ENCODE results near the gene RPN2. TPM values are rescaled to one million over a fixed set of nuclear protein-coding genes. Genes with fewer than 3 reads are reported as not detected.

The RPN2 gene
- total RNA-seq, 1 experiment from 2014 or later, result 264 TPM

- DNase-seq (ENCODE audit: low spot score), result no peak
Measured at GRCh38 chr20:37263686-37264085, 84.6 kb downstream of the RPN2 start.

GRCh38 chr20:37265152-37265551 is 86.0 kb downstream of the RPN2 start:
- DNase-seq (ENCODE audit: low spot score), result no peak

DNA sequence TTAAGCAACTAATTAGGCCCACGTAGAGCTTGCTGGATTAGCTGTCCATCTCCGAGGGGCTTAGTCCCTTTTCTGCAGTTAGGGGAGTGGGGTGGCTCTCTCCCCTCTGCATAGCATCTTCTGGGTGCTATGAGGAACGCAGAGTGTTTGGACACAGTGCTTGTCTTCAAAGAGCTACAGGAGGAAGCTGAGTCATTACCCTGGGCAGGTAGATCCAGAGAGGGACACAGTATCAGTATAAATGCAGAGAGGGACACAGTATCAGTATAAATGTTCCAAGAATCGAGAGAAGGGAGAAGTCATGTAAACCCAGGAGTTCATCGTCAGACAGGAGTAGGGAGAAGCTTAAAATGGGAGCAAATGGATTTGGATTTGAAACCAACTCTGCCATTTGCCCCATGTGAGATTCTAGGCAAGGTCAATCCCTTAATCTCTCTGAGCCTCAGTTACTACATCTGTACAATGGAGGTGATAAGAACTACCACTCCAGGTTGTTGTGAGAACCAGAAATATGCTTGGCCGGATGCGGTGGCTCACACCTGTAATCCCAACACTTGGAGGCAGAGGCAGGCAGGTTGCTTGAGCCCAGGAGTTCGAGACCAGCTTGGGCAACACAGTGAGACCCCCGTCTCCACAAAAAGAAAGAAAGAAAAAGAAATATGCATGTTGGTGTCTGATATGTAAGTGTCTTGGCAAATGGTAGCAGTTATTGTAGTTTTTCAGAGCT is 88.0 kb downstream of the RPN2 start:
- no peak for DNase-seq (ENCODE audit: low spot score)

DNA sequence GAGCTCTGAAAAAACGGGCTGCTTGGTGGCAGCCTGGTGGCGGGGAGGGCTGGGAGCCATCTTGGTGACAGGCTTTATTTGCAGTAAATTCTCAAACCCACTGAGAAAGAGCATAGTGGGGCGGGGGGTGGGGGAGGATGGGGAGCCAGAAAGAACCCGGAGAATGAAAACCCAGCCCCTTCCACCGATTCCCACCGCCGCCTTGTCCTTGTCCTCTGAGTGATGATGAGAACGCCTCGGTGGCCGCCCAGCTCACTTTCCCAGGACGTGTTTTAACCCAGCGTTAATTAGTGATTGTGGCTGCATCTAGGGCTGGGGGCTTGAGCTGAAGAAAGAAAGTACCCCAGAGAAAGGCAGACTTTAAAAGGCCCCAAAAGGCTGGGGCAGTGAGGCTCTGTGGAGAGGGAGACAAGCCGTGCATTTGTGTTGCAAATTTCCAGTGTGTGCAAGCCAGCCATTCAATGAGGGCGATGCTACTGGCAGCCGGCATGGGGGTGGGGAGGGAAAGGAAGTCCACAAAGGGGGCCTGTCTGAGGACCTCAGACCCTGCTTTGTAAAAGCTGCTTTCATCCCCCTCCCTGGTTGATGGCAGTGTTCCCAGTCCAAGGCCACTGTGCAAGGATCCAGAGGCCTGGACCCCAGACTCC is 88.7 kb downstream of the RPN2 start:
- no peak for DNase-seq (ENCODE audit: low spot score)

DNA sequence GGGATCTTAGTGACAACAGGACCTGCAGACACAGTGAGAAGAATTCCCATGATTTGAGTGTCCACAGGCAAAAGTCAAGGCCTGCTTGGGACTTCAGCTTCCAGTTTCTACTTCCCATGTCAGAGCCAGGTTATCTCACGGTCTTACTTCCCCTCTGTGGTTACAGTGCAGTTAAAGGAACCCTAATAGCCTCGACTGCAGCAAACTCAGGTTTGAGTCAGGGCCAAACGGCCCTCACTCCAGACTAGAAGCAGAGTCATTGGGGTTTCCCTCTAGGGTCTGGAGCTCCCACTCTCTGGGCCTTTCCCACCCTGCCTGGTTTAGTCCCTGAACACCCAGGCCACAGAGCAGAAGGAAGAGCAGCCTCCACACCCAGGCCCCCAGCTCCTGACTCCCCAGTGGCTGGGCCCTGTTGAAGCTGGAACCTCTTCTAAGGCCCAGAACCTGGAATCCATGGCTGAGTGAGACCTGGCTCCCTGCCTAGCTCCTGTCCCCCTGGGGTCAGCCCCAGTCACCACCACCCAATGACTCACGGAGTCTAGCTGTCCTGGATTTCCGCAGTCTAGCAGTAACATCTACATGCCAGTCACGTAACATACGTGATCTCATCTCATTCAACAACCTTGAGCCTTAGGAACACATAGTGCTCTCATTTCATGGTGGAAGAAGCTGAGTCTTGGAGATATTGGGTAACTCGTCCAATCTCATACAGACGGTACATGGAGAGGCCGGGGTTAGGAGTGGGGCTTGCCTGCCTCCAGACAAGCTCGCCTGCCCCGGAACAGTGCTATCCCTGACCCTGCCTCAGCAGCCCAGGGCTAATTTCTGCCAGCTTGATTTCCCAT is 91.7 kb downstream of the RPN2 start:
- DNase-seq (ENCODE audit: low spot score), result no peak

GRCh38 chr20:37271421-37271768 is 92.3 kb downstream of the RPN2 start:
- no peak for DNase-seq (ENCODE audit: low spot score)

GRCh38 chr20:37273988-37274387 is 94.9 kb downstream of the RPN2 start:
- no peak for DNase-seq (ENCODE audit: low spot score)

DNA sequence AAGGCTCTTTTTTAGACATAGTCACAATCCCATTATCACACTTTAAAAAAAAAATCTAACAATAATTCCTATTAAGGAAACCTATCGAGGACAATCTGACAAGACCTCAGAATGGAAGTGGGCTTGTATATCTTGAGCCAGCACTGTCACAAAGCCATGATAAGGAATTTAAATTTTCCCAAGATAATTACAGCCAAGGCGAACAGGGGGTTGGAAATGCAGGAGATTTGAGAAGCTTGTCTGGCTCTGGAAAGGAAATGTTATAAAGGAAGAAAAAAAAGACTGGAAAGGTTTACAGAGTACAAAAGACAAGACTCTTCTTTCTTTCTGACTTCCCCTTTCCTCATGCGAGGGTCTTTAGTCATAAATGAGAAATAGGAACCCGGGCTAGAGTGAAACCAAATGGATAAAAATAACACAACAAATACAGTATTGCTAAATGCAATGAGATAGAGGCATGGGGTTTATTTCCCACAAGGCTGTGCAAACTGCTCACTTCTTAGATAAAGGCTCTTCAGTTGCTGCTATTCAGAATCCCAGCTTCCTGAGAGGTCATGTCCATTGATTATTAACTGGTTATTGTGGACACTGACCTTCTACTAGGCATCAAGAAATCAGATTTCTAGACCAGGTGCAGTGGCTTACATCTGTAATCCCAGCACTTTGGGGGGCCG is 95.9 kb downstream of the RPN2 start:
- no peak for DNase-seq (ENCODE audit: low spot score)

GRCh38 chr20:37276494-37277252 is 97.5 kb downstream of the RPN2 start:
- DNase-seq (ENCODE audit: low spot score), result no peak

GRCh38 chr20:37277253-37277593 is 98.1 kb downstream of the RPN2 start:
- DNase-seq (ENCODE audit: low spot score), result no peak

DNA sequence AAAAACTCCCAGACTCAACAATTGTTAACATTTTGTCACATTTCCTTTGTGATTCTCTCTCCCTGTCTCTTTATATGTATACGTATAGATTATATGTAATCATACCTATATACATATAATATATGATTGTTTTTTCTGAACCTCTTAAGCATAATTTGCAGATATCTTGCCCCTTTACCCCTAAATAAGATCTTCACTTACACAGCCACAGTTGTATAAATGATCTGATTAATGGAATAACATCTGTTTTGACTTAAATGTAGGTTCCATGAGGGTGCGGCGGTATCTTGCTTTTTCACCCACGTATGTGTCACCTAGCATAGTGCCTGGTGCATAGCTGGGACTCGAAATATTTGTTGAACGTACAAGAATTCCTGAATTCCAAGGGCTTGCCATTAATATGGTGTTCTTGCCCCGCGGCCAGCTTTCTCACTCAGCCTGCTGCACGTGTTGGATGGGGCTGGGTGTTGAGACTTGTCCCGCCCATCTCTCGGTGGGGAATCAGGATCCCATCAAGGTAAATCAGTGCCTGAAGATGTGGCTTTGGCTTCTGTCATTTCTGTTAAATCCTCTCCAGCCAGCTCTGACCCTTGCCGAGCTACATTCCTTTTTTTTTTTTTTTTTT is 99.9 kb downstream of the RPN2 start:
- DNase-seq (ENCODE audit: low spot score), result no peak

DNA sequence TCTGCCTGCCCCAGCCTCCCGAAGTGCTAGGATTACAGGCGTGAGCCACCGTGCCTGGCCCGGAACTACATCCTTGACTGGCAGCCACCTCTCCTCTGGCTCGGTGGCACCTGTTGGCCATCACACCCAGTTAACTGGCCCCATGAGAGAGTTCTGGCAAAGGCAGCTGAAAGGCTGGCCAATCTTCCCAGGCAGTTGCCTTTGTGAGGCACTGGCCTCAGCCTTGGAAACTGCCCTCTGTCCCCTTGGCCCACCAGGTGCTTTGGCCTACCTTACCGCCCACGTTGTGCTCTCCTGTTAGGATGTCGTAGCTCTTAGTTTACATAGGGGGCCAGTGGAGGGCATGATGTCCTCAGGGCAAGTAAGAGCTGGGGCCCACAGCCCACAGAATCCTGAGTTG is 100.7 kb downstream of the RPN2 start:
- DNase-seq (ENCODE audit: low spot score), result no peak

DNA sequence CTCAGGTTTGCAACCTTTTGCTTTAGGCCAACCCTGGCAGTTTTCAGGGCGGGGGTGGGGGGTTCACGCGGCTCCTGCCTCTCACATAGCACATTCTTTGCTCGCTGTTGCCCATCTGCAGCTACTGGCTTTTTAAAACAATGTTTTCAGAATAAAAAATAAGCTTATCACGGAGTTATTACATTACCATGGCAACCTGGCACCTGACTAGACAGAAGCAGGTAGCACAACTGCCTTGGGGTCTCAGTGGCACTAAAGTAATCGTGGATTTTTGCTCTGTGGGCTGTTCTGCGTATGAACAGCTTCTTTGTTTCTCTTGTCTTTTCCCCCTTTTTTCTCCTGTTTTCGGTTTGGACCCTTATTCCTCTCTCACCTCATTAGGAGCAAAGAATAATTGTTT is 101.3 kb downstream of the RPN2 start:
- DNase-seq (ENCODE audit: low spot score), result no peak

DNA sequence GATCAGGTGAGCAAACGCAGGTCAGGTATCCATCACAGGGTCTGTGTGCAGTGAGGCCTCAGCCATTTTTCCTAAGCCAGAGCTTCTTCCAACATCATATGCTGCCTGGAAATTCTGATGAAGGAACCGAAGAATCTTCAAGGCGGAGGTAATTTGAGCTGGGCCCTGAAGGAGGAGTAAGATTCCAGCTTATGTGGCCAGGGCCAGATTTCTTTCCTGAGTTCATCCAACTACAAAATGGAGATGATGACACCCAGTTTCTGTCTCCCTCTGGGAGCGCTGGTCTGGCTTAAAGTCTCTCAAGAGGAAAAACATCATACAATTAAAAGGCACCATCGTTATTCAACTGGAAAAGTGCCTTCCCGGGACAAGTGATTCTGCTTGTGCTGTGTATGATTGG is 103.4 kb downstream of the RPN2 start:
- DNase-seq (ENCODE audit: low spot score), result peak; percentile 41

DNA sequence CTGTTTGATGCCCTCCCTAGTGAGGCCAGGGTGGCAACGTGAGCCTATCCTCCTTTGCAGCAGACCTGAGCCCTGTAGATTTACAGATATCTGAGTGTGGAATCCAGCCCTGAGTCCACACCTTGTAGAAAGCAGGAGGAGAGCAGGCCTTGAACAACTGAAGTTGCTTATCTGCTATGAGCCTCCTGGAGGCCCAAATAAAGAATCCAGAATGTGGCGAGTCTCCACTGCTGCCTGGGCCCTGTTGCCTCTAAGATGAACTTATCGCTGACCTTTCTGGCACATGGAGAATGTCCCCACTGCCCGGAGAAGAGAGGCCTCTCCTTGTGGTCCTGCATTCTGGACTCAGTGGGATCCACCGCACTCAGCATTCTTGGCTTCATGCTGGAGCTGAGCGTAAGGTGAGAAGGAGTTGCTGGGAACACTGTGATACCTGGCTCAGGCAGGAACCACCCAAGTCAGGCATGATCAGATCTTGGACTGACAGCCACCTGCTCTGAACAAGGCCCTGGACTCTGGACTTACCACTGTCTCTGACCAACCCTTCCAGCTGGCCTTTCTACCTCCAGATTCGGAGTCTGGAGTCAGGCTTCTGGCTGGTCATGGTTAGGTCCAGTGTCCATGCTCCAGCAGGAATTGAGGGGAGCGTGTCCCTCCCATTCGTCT is 104.5 kb downstream of the RPN2 start:
- DNase-seq (ENCODE audit: low spot score), result no peak

GRCh38 chr20:37284691-37285161 is 105.6 kb downstream of the RPN2 start:
- no peak for DNase-seq (ENCODE audit: low spot score)

GRCh38 chr20:37285664-37286374 is 106.7 kb downstream of the RPN2 start:
- DNase-seq (ENCODE audit: low spot score), result no peak

DNA sequence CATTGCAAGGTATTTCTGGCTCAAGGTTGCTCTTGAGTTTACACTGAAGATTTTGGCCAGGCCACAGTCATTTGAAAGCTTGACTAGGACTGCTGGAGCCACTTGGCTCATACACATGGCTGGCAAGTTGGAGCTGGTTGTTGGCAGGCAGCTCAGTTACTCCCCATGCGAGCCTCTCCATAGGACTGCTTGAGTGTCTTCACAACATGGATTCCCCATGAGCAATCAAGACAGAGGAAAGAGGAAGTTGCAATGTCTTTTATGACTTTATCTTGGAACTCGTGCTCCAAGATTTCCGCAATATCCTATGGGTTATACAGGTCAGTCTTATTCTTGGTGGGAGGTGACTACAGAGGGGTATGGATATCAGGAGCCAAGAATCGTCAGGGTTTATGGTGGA is 109.0 kb downstream of the RPN2 start:
- no peak for DNase-seq (ENCODE audit: low spot score)

- no peak for DNase-seq (ENCODE audit: low spot score)
Measured at GRCh38 chr20:37290158-37290810, 111.2 kb downstream of the RPN2 start.

Data from A172 (cell line).